GM21576 (cell line): ENCODE data around the gene C16orf95.

Experiments used
- ATAC-seq: cut with Tn5 transposase; IDR thresholded peaks from one replicate; pipeline ENCODE4 v1.9.1; 2021; ENCODE audit warnings: mild to moderate bottlenecking, moderate library complexity; ENCODE audit not compliant: unreplicated experiment

The C16orf95 gene

DNA sequence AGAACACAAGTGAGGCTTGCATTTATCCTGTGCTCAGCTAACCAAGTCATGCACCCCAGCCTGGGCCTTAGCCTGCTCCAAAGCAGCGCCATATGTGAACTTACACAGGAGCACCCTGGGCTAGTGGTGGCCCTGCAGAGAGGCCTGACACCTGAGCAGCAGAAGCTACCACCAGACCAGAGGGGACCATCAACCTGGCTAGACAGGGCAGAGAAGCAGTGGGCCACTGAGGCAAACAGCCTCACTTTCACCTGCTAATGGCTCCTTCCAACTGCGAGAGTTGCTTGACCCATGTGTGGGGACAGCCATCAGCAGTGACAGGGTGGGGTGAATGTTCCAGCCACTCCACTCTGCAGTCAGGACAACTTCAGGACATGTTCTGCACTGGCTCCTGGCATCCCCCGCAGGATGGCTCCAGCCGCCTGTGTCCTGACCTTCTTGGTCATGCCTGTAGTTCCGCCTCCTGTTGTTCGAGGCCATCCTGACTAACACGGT, 2.9 kb upstream of the C16orf95 start:
- no peak for ATAC-seq

DNA sequence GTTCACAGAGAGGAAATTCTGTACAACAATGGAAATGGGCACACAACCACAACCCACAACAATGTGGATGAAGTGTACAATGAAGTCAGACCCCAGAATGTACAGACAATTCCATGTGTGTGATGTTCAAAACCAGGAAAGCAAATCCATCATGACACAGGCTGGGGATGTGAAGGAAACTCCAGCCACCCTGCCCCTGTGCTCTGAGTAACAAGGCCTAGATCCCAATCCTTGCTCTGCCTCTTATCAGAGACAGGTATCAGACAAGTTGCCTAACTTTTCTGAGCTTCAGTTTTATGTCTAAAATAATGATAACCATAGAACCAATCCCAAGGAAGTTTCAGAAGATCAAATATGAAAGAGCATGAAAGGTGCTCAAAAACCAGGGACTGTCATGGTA, 1.8 kb upstream of the C16orf95 start:
- ATAC-seq: no peak

DNA sequence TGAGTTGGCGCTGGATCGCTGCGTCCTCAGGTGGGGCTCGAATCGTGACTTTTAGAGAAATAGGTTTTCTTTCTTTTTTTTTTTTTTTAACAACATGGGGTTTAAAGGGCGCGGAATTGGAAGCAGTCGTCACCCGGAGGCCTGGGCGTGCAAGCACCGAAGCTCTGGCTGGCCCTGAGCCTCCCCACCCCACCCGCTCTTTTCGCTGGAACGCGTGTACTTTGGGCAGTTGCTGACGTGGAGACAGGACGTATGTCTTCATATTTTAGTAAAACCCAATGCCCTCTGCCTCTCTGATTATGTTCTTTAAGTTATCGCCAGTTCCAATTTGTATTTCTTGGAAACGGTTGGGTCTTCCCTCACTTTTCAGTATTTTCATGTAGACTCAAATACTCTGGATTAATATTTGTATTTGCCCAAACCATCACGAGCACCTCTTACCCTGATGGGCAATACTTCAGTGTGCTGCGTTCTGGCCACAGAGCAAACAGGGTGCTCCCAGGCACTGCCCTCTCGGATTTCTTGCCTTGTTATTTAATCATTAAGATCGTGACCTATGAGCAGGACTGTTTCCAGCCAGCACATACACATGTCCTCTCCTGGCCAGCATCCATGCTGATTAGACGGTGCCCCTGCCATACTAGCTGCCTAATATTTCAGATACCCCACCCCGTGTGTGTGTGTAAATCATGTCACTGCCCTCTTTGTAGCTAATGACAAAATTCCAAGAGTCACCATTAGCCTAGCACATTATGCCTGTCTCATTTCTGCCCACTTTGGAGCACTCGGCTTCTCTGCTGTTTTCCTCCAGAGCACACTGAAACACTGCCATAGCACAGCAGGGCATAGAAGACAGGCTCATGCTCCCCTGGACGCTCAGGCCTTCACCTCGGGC, 805 bp upstream of the C16orf95 start:
- ATAC-seq: no peak

DNA sequence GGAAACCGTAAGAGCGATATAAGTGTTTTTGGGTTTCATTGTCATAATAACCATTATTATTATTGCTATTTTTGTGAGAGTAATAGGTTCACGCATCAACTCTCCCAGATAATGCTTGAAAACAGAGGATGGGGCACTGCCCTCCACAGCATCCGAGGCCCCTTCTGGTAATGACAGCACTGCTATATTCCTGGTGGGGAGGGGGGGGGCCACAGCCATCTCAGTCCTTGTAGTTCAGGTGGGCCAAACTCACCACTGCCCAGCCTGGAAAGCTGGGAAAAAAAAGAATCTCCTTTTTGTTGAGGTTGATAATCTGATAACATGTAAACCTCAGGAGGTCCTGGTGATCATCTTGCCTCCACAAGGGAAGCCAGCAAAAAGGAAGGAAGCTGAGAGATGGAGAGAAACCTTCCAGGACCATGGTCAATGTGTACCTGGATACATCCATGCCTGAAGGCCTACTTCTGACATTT, 706 bp downstream of the C16orf95 start:
- no peak for ATAC-seq

DNA sequence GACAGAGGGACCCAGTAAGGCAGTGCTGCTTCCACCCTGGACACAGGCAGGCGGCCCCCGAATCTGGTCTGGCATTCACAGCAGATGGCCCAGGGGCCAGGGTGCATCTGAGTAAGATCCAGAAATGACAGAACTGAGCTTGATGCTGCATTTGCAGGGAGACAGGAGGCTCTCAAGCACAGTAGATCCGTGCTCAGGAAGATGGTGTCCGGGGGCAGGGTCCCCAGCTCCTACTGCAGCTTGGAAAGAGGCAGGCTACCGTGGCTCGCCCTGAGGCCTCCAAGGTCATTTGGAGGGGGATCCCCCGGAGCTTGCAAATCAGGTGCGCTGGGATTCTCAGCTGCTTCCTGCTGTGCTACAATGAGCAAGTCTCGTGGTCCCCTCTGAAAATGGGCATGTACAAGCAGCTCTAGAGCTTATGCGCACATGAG, 2.2 kb downstream of the C16orf95 start:
- no peak for ATAC-seq

DNA sequence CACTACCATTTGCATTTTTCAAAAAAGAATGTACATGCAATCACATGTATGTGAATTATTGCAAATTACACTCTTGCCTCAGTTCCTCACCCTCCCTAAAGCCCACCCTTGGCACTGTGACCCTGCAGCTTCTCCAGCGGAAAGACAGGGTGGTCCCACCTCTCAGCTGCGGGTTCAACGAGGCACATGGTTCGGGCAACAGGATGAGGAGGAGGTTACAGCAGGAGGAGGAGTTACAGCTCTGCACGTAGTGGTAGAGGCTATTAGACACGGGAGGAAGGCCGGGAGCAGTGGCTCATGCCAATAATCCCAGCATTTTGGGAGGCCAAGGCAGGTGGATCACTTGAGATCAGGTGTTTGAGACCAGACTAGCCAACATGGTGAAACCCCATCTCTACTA, 5.2 kb downstream of the C16orf95 start:
- ATAC-seq: no peak

DNA sequence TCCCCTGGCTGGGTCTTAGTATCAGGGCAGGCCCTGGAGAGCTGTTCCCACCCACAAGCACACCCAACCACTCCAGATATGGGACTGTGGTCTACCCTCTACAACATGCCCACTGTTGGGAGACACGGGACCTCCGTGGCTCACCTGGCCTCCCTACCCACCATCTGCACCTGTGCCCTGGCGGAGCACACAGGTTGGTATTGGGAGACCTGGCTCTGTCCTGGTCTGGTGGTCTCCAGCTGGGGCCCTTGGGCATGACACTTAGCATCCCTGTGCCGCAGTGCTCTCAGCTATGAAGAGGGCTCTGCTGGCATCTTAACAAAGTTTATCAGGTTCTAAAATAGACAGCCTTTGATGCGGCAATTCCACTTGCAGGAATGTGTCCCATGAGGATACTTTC, 5.8 kb downstream of the C16orf95 start:
- ATAC-seq: no peak

DNA sequence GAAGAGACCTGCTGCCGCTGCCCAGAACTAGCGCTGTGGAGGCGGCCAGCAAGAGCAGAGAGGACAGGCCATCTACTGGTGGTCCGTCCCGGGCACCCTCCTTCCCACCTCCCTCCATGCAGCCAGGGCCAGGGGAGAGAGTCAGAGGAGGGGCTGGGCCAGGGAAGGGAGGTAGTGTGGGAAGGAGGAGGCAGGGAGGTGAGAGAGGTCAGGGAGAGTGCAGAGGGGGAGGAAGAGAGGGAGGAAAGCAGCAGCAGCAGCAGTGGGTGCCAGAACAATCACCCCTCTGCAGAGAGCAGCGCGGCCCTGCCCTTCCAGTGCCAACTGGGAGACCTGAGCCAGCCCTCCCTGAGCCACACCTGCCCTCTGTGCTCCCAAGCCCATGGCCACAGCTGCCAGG, 6.6 kb downstream of the C16orf95 start:
- ATAC-seq: no peak

DNA sequence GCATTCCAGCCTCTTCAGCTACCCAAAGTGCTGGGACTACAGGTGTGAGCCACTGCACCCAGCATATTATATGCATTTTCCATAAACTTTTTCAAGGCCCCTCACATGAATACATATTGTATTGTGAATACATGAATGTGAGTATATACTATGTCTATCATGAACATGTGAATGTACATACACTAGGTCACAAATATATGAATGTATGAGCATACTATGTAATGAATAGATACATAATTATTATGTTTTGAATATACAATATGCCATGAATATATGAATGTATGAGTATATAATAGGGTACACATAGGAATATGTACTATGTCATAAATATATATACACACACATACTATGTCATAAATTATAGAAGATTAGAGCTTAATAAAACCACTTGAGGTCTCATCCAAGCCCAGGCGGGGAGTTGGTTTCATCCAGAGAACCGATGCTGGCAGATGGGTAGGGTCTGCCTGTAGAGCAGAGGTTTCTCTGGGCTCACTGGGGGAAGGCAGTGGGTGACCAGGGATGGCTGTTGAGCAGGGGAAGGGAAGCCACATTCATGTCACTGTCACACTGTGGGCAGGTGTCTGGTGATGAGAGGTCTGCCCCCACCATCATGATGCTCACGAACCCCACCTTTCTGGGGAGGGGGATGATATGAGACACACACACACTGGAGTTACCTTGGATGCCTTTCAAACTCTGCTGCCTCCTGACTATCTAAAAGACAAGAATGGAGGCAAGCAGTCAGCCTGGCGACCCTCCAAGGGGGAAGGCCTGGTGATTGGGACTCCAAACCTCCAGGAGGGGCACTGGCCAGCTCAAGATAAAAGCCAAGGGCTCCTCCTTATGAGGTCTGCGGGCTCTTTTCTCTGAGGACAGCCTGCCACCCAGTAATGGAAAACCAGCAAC, 7.3 kb downstream of the C16orf95 start:
- no peak for ATAC-seq

DNA sequence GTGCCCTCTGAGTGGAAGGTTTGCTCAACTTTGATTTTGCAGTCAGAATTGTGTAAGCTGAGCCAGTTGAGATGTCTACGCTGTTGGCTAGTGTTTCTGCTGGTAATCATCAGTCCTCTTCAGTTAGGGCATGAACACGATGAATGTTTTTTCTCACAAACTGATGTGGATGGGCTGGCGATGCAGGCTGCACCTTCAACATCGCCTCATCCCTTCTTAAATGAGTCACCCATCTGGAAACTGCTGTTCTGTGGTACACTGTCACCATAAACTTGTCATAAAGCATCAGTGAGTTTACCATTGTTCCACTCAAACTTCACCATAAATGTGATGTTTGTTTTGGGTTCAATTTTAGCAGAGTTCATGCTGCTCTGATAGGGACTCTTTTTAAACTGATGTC, 8.4 kb downstream of the C16orf95 start:
- ATAC-seq: no peak

DNA sequence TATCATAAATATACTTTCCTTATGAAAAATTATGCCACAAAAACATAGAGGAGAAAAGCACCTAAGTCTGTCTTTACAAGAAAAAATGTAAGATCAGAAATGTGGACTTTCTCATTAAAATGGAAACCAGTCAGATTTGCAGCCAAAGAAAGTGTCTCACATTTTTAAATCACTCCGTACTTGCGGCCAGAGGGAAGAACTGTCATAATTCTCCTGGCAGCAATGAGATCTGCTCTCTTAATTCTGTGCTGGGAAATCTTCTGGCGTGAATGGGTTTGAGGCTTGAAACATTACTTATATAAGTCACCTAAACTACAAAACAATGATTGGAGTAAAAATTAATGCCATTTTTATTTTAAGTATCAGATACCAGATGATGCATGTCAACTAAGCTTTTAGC, 10.7 kb downstream of the C16orf95 start:
- no peak for ATAC-seq

DNA sequence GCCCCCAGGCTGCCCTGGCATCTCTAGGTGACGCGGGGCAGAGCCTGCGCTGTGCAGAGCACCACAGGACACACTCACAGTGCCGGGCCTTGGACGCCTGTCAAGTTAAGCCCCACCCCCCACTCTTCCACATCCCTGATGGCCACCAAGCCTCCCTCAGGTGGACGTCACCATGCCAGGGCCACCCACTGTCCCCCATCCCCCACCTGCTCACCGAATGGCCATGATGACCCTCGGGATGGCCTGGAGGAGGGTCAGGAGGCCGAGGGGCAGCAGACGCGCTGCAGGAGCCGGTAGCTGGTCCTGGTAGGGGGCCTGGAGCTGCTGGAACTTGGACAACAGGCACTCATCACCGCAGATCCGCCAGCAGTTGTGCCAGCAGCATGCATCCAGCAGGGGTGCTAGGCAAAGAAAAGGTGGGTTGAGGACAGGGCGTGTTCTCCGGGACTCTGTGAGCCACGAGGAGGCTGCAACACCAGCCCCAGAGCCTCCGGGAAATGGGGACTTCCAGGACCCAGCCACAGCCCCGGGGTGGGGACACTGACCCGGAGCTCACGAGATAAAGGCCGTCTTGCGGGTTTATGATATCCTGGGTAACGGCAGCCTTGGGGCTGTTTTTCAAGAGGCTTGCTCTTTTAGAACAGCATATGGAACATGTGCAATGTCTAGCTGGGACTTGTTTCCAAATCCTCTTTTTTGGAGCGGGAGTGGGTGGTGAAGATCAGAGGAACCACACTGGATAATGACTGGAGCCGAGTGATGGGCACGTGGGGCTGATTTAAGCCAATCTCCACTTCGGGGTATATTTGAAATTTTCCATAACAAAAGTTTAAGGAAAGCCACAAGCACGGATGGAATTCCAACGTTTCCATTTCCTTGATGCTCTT, 11.4 kb downstream of the C16orf95 start:
- no peak for ATAC-seq

DNA sequence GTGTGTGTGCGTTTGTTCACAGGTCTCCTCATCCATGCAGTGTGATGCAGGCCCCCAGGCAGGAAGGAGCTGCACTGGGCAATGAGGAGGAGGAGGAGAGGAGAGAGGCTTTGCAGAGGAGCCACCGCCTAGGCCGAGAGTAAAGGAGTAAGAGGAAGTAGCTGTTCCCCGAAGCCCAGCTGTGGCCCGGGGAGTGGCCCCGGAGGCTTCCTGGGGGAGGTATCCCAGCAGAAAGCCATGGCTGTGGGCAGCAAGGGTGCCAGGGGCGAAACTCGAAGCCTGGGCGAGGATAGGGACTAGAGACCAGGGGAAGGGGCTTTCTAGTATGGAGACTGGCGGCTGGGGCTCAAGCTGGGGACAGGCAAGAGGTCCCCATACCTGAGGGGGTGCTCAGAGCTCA, 12.2 kb downstream of the C16orf95 start:
- ATAC-seq: no peak

DNA sequence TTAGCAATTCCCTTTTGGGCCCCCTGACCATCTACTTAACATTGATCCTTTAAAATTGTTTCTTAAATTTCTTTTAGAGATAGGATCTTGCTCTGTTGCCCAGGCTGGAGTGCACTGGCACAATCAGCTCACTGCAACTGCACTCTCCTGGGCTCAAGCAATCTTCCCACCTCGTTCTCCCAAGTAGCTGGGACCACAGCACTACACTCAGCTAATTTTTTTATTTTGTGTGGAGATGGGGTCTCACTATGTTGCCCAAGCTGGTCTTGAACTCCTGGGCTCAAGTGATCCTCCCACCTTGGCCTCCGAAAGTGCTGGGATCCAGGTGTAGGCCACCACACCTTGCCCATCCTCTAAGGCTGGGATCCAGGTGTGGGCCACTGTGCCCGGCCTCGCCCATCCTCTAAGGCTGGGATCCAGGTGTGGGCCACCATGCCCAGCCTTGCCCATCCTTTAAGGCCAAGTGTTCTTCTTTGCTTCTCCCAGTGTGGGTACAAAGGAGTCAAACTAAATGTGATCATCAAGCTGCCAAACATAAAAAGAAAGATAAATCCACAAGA, 13.2 kb downstream of the C16orf95 start:
- ATAC-seq: no peak

DNA sequence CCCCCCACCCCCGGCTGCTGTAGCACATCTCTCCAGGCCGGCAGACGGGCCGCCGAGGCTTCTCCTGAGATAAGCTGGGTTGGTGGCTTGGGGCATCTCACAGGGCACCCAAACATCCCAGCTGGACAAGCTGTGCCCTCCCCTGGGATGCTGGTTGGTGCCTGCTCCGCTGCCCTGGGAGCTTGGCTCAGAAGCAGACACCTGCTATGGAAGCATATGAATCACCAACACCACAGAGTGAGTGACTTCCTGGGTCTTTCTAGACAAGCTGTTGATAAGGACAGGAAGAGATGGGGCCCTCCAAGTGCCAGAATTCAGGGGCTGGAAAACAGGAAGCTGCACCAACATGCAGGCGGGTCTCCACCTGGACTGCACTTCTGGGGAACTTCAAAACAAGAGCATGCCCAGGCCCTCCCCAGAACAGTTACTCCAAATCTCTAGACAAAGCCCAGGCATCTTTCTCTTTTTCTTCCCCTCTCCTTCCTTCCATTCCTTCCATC, 13.7 kb downstream of the C16orf95 start:
- ATAC-seq: no peak

DNA sequence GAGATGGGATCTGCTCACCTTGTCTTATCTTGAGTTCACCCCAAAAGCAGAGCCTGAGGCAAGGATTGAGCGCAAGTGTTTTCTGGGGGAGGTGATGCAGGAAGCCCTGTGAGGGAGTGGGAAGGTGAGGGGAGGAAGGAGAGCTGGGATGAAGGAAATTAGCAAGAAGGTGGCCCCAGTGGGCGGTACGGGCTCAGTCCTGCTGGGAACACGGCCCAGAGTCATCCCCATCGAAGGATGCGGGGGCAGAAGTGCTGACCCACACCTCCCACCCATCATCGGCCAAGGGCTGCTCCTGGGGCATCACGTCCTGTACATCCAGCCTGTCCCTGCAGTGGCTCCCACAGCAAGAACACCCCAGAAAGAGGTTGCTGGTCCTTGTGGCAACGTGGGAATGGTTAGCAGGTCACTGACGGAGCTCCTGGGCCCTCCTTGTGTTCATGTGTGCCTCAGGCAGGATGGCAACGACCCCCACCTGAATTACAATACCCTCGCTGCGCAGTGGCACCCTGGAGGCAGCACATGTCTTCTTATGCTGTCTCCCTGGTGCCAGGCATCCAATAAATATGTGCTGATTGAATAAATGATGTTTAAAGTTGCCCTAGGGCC, 18.2 kb downstream of the C16orf95 start:
- no peak for ATAC-seq

DNA sequence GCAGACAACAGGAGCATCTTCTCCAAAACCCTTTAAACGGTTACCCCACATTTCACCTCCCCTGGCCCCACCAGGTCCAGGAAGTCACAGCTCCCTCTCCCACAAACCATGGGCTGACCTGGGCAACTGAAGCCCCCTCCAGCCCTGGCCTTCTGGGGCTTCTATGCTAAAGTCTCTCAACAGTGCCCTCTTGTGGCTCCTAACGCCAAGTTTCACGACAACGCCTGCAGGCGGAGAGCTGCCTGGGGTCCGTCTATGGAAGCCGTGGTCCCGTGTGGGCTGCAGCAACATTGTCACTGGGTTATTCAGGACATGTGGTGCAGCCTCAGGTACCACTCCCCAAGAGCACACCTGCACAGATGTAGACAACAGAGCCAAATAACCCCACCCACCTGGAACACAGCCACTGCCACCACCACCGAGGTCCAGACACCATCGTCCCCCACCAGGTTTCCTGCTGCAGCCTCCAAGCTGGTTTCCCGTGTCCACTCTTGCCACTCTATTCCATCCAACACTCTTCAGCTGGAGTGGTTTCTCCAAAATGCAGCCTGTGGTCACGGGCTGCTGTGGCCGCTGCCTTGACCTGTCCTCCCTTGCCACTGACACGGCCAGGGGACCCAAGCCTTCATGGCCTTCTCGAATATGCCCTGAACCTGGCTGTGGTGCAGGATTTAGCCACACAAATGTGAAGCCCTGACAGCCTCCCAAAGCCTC, 19.1 kb downstream of the C16orf95 start:
- no peak for ATAC-seq

DNA sequence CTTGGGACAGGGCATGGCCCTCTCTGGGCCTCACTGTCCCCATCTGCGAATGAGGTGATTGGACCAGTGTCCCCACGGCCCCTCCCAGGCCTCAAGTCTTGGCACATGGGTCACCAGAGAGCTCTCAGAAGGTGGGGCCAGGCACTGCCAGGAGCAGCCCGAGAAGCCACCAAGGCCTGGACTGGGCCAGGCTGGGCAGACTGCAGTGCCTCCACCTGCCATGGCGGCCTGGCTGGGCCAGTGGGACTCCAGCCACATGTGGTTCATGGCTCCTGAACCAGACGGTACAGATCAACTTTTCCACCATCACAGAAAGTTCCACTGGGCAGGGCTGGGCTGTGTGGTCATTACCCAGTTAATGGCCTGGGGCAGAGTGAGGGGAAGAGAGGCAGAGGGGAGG, 19.8 kb downstream of the C16orf95 start:
- ATAC-seq: no peak
